Uterus (tissue), 4 donors: ENCODE measurements around the gene HTR2A. TPM values are rescaled to one million over a fixed set of nuclear protein-coding genes. Genes with fewer than 3 reads are reported as not detected.

Experiments
- DNase-seq, 2 donors: peaks; one replicate each; pipeline ENCODE4 v3.0.0-alpha.2; 2019 to 2020
- H3K27ac ChIP-seq, 2 donors: fragments of 200-600 bp; sonication (generic); 1 replicate in 1 of 2; 2 replicates in 1 of 2; pipeline ENCODE4 v1.5.1; 2016 to 2018
- H3K27me3 ChIP-seq, 2 donors: fragments of 200-600 bp; sonication (generic); one replicate each; pipeline ENCODE4 v1.5.1; 2018 to 2019; ENCODE audit warnings: control low read depth in 1 of 2
- H3K36me3 ChIP-seq, 2 donors: fragments of 200-600 bp; sonication (generic); one replicate each; pipeline ENCODE4 v1.5.1; 2019; ENCODE audit warnings: control low read depth in 1 of 2
- H3K4me1 ChIP-seq, 2 donors: fragments of 200-600 bp; sonication (generic); one replicate each; pipeline ENCODE4 v1.5.1; 2018 to 2019; ENCODE audit warnings: control low read depth in 1 of 2
- H3K4me3 ChIP-seq, 2 donors: fragments of 200-600 bp; sonication (generic); 1 replicate in 1 of 2; 2 replicates in 1 of 2; pipeline ENCODE4 v1.5.1; 2018 to 2019; ENCODE audit warnings: mild to moderate bottlenecking in 1 of 2
- H3K9me3 ChIP-seq, 2 donors: fragments of 200-600 bp; sonication (generic); one replicate each; pipeline ENCODE4 v1.5.1; 2019; ENCODE audit warnings: control low read depth in 1 of 2
- CTCF ChIP-seq, 4 experiments: fragments of 200-600 bp in 2 of 4; fragments of 450-650 bp in 2 of 4; sonication (generic) in 2 of 4; IDR thresholded peaks; one replicate each; pipeline ENCODE4 v1.5.1; 2016 to 2019; ENCODE audit warnings: antibody characterized with exemption in 4 of 4, mild to moderate bottlenecking in 2 of 4, moderate library complexity in 1 of 4
- POLR2A ChIP-seq, 2 donors: fragments of 450-650 bp; IDR thresholded peaks; one replicate each; pipeline ENCODE4 v1.6.1; 2016; ENCODE audit warnings: antibody characterized with exemption in 2 of 2, mild to moderate bottlenecking in 1 of 2, moderate library complexity in 1 of 2
- intact Hi-C: fragments of 100-400 bp; cut with DNase I; formaldehyde crosslinking; loops from one replicate; pipeline ENCODE4 v1.15.1; 2023; ENCODE audit warnings: low total_unique reads
- total RNA-seq, 4 donors: library from RNA; depleted of rRNA in 3 of 4; stranded (reverse); fragments of >200 nt in 3 of 4; gene quantifications; one replicate each; pipeline versions ENCODE4 v1.1.0 to v1.2.4, GENCODE V29; 2014 to 2023
- donor health status: DM: yes; HTN: yes; CAD: no.

The HTR2A gene
- total RNA-seq, 4 donors from 2014 or later = 0.29 to 5.1 (median 1.5) TPM

- DNase-seq = peak in 1 of 2 donors; percentile 16
- H3K27ac ChIP-seq = peak overlapping the region; percentile 86 to 91
- H3K9me3 ChIP-seq = no peaks in the 10 kb centered on the region
- H3K27me3 ChIP-seq = no peaks in the 10 kb centered on the region
- no peaks in the 10 kb centered on the region for H3K36me3 ChIP-seq
- intact Hi-C loops = no loop called here
- TF ChIP-seq CTCF (IDR thresholded peaks at IDR 0.05) (no peak), POLR2A (IDR thresholded peaks at IDR 0.05) (no peak)
- H3K4me1 ChIP-seq = peaks cover 12 to 22% of the 10 kb centered on the region in 2 donors
- H3K4me3 ChIP-seq = peak overlapping the region; percentile 64 to 80
These were observed 99.2 kb downstream of the HTR2A start for GRCh38 chr13:46797501-46798237.

GRCh38 chr13:46796515-46797474 lies 100.1 kb downstream of the HTR2A start, which contains the start of gene ESD:
Gene ESD, minus strand, starts transcription at chr13:46797161. Its CDS starts 5,748 bp downstream, at chr13:46791413.
- no peak for TF ChIP-seq CTCF (IDR thresholded peaks at IDR 0.05)
- peak; percentile 78 to 91 for TF ChIP-seq POLR2A (IDR thresholded peaks at IDR 0.05)
- H3K4me1 ChIP-seq = peaks cover 12 to 27% of the 10 kb centered on the region in 2 donors
- peak within 1 kb of the TSS; percentile 86 to 91 for H3K27ac ChIP-seq
- no peaks in the 10 kb centered on the region for H3K36me3 ChIP-seq
- peak within 1 kb of the TSS; percentile 64 to 80 for H3K4me3 ChIP-seq
- DNase-seq = peak; percentile 96 to 97
- H3K27me3 ChIP-seq = no peaks in the 10 kb centered on the region
- no peaks in the 10 kb centered on the region for H3K9me3 ChIP-seq
- intact Hi-C loops = no loop called here

- TF ChIP-seq CTCF (IDR thresholded peaks at IDR 0.05) (no peak), POLR2A (IDR thresholded peaks at IDR 0.05) (no peak)
- no peaks in the 10 kb centered on the region for H3K9me3 ChIP-seq
- peak overlapping the region; percentile 86 to 91 for H3K27ac ChIP-seq
- peaks cover 0 to 4% of the 10 kb centered on the region in 2 donors for H3K36me3 ChIP-seq
- no peak for DNase-seq
- intact Hi-C loops = no loop called here
- H3K4me3 ChIP-seq = peak overlapping the region; percentile 64 to 80
- H3K27me3 ChIP-seq = no peaks in the 10 kb centered on the region
- H3K4me1 ChIP-seq = peaks cover 12 to 27% of the 10 kb centered on the region in 2 donors
These were observed 100.7 kb downstream of the HTR2A start for GRCh38 chr13:46796129-46796514.

GRCh38 chr13:46795321-46795720 lies 101.5 kb downstream of the HTR2A start:
- TF ChIP-seq POLR2A (IDR thresholded peaks at IDR 0.05) = no peak
- no peak for TF ChIP-seq CTCF (IDR thresholded peaks at IDR 0.05)
- H3K27ac ChIP-seq = peak overlapping the region in 1 of 2 donors; percentile 86
- H3K27me3 ChIP-seq = no peaks in the 10 kb centered on the region
- intact Hi-C loops = no loop called here
- no peak for DNase-seq
- H3K9me3 ChIP-seq = no peaks in the 10 kb centered on the region
- peaks cover 0 to 5% of the 10 kb centered on the region in 2 donors for H3K36me3 ChIP-seq
- H3K4me3 ChIP-seq = no peak overlapping the region
- H3K4me1 ChIP-seq = peaks cover 12 to 27% of the 10 kb centered on the region in 2 donors
